CD4-positive, CD25-positive, alpha-beta regulatory T cell (primary cell): ENCODE results near the gene NID1. TPM values are rescaled to one million over a fixed set of nuclear protein-coding genes. Genes with fewer than 3 reads are reported as not detected.

Experiments used
- ATAC-seq, 2 donors: fragments of 150-1000 bp; cut with Tn5 transposase; one replicate each; pipeline ENCODE4 v1.10.0; 2021; ENCODE audit warnings: low read depth in 2 of 2, moderate number of reproducible peaks in 2 of 2, moderate library complexity in 1 of 2
- DNase-seq, 3 donors: peaks; one replicate each; pipeline versions ENCODE4 v3.0.0 to v3.0.0-alpha.2; 2012 to 2022; ENCODE audit warnings: mixed read lengths in 1 of 3
- H3K27ac ChIP-seq: one replicate; pipeline ENCODE4 v1.7.0; 2013; ENCODE audit warnings: mild to moderate bottlenecking, low read length; ENCODE audit not compliant: insufficient read depth, poor library complexity, severe bottlenecking
- H3K27me3 ChIP-seq: one replicate; pipeline ENCODE4 v1.7.0; 2013; ENCODE audit warnings: low read length; ENCODE audit not compliant: control insufficient read depth, insufficient read depth
- H3K36me3 ChIP-seq: one replicate; pipeline ENCODE4 v1.7.0; 2013; ENCODE audit warnings: mild to moderate bottlenecking, low read length, moderate library complexity; ENCODE audit not compliant: control insufficient read depth, insufficient read depth
- H3K4me1 ChIP-seq: 2 replicates; pipeline ENCODE4 v1.7.0; 2013; ENCODE audit warnings: mild to moderate bottlenecking, low read length; ENCODE audit not compliant: insufficient read depth, control insufficient read depth, poor library complexity, severe bottlenecking
- H3K4me3 ChIP-seq: one replicate; pipeline ENCODE4 v1.7.0; 2013; ENCODE audit warnings: low read depth, mild to moderate bottlenecking, low read length, moderate library complexity
- H3K9me3 ChIP-seq, 2 experiments: 1 replicate in 1 of 2; 2 replicates in 1 of 2; pipeline ENCODE4 v1.7.0; 2013; ENCODE audit warnings: low read length in 2 of 2, mild to moderate bottlenecking in 1 of 2, moderate library complexity in 1 of 2; ENCODE audit not compliant: control insufficient read depth in 2 of 2
- H3K27ac Mint-ChIP-seq, 3 donors: one replicate each; pipeline ENCODE4 v1.8.0; 2020 to 2022; ENCODE audit warnings: mild to moderate bottlenecking in 3 of 3, mixed read lengths in 3 of 3, moderate library complexity in 2 of 3
- H3K27me3 Mint-ChIP-seq: one replicate; pipeline ENCODE4 v1.8.0; 2022; ENCODE audit warnings: mild to moderate bottlenecking, mixed read lengths
- H3K36me3 Mint-ChIP-seq: one replicate; pipeline ENCODE4 v1.8.0; 2020; ENCODE audit warnings: mixed read lengths
- H3K4me1 Mint-ChIP-seq, 4 donors: one replicate each; pipeline ENCODE4 v1.8.0; 2020 to 2022; ENCODE audit warnings: mixed read lengths in 4 of 4, mild to moderate bottlenecking in 1 of 4
- H3K4me3 Mint-ChIP-seq, 4 donors: one replicate each; pipeline ENCODE4 v1.8.0; 2020 to 2022; ENCODE audit warnings: mild to moderate bottlenecking in 4 of 4, mixed read lengths in 4 of 4, moderate library complexity in 3 of 4
- H3K9me3 Mint-ChIP-seq, 7 donors: one replicate each; pipeline ENCODE4 v1.8.0; 2020 to 2022; ENCODE audit warnings: mixed read lengths in 7 of 7, mild to moderate bottlenecking in 3 of 7, moderate library complexity in 2 of 7
- polyA plus RNA-seq, 4 donors: library from polyadenylated mRNA; unstranded; fragments of 300-500 nt; fragmentation: Illumina TruSeq; gene quantifications; one replicate each; pipeline ENCODE4 v1.2.3, GENCODE V29; 2021
- total RNA-seq: library from RNA; stranded (reverse); gene quantifications from one replicate; pipeline ENCODE4 v1.2.3, GENCODE V29; 2022

NID1 gene
- total and polyA plus RNA-seq, 5 donors from 2014 or later, result 0.10 TPM; not detected in 4

DNA sequence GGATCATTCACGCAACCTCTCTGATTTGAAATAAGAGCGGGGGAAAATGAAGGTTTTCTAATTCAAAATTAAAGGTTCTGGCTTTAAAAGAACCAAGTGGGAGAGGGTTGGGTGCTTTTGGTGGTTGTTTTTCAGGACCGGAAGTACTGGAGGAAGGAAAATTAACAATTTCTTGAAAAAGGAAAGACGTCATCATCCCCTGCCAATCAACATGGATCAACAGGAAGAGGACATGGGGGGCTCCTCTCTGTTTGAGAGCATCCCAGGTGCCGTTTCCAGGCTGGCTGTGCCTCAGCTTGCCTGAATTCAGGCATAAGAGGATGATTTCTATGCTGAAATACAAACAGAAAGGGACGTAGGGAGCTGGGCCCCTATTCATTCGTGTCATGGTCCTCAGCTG, 21.6 kb upstream of the NID1 start:
- no peaks in the 10 kb centered on the region for H3K9me3 ChIP-seq
- Mint-ChIP-seq H3K27ac (no peak overlapping the region), H3K36me3 (no peaks in the 10 kb centered on the region), H3K4me3 (no peak overlapping the region), H3K4me1 (peaks cover 0 to 2% (median 0%) of the 10 kb centered on the region in 4 donors), H3K27me3 (peaks cover under 1% of the 10 kb centered on the region), H3K9me3 (peaks cover 0 to 5% (median 0%) of the 10 kb centered on the region in 7 donors)
- ATAC-seq, result no peak
- no peak for DNase-seq
- no peaks in the 10 kb centered on the region for H3K27me3 ChIP-seq
- no peaks in the 10 kb centered on the region for H3K36me3 ChIP-seq
- no peak overlapping the region for H3K27ac ChIP-seq
- H3K4me1 ChIP-seq, result no peaks in the 10 kb centered on the region
- no peak overlapping the region for H3K4me3 ChIP-seq

DNA sequence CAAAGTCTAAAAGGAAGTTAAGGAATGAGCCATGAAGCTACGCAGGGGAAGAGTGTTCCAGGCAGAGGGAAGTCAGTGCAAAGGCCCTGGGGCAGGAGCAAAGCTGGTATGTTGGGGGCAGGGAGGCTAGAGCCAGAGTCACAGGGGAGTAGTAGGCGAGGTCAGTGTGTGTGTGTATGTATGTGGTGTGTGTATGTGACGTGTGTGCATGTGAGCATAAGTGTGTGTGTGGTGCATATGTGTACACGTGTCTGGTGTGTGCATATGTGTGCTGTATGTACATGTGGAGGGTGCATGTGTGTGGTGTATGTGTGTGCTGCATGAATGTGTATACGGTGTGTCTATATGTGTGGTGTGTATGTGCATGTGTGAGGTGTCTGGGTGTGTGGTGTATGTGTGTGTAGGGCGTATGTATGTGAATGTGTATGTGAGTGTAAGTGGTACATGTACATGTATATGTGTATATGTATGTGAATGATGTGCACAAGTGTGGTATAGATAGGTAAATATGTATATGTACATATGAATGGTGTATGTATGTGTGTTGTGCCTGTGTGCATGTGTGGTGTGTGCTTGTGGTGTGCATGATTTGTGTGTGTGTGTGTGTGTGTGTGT, 20.8 kb upstream of the NID1 start:
- ATAC-seq (no peak), DNase-seq (no peak)
- no peak overlapping the region for H3K27ac Mint-ChIP-seq
- peaks cover 0 to 4% (median 0%) of the 10 kb centered on the region in 7 donors for H3K9me3 Mint-ChIP-seq
- Histone ChIP-seq H3K36me3 (no peaks in the 10 kb centered on the region), H3K4me3 (no peak overlapping the region), H3K27ac (no peak overlapping the region), H3K4me1 (no peaks in the 10 kb centered on the region), H3K9me3 (no peaks in the 10 kb centered on the region), H3K27me3 (no peaks in the 10 kb centered on the region)
- peaks cover 0 to 2% (median 0%) of the 10 kb centered on the region in 4 donors for H3K4me1 Mint-ChIP-seq
- H3K36me3 Mint-ChIP-seq, result no peaks in the 10 kb centered on the region
- no peaks in the 10 kb centered on the region for H3K27me3 Mint-ChIP-seq
- no peak overlapping the region for H3K4me3 Mint-ChIP-seq

DNA sequence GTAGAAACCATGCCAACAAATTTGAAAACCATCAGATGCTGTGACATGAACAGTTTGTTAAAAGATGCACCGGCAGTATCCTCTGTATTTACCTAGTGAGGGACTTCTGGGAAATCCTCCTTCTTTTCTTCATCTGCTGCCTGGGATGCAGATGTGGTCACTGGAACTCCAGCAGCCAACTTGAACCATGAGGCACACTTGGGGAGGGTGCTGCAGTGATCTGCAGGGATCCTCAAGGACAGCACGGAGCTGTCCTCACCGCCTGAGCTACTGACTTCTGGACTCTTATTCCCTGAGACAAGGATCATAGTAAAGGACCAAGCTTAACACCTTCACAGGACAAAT, 19.5 kb upstream of the NID1 start:
- no peak overlapping the region for H3K4me3 Mint-ChIP-seq
- H3K36me3 ChIP-seq, result no peaks in the 10 kb centered on the region
- DNase-seq, result no peak
- H3K9me3 ChIP-seq, result no peaks in the 10 kb centered on the region
- no peaks in the 10 kb centered on the region for H3K27me3 ChIP-seq
- no peaks in the 10 kb centered on the region for H3K27me3 Mint-ChIP-seq
- no peak for ATAC-seq
- no peaks in the 10 kb centered on the region for H3K4me1 ChIP-seq
- no peak overlapping the region for H3K4me3 ChIP-seq
- peaks cover 0 to 5% (median 0%) of the 10 kb centered on the region in 7 donors for H3K9me3 Mint-ChIP-seq
- H3K36me3 Mint-ChIP-seq, result no peaks in the 10 kb centered on the region
- peaks cover 0 to 2% (median 0%) of the 10 kb centered on the region in 4 donors for H3K4me1 Mint-ChIP-seq
- H3K27ac ChIP-seq, result no peak overlapping the region
- H3K27ac Mint-ChIP-seq, result no peak overlapping the region

DNA sequence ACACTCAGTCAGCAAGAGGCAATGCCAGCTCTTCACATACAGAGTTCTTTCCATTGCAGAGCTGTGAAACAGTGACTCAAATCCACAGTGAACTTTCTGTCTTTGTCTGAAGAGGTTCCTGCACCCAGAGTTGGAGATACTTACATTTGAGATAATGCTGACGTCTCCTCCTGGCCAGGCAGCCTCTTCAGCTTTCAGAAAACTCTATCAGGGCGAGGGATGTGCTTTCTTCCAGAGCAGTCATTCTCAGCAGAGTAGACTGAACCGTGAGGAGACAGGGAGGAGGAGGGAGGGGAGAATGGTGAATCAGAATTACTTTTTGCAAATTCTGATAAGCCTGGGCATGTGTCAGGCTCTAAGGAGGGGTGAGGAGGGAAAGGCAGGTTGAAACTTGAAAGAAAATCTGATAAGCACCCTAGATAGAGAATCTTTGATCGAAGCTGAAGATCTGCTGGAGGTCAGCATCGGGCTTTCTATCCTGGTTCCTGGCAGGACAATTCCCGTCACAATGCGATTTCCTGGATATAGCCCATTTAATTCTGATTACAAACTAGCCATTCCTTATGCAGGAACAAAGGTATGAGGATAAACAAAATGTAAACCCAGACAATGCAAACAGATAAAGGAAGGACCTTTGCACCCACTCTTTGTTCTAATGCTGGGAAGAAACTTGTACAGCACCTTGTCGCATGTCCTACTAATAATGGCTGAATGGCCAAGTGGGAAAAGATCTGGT, 18.9 kb upstream of the NID1 start:
- H3K27me3 ChIP-seq, result no peaks in the 10 kb centered on the region
- no peaks in the 10 kb centered on the region for H3K36me3 ChIP-seq
- DNase-seq (no peak), ATAC-seq (no peak)
- no peaks in the 10 kb centered on the region for H3K27me3 Mint-ChIP-seq
- H3K9me3 Mint-ChIP-seq, result peaks cover 0 to 5% (median 0%) of the 10 kb centered on the region in 7 donors
- H3K36me3 Mint-ChIP-seq, result no peaks in the 10 kb centered on the region
- no peaks in the 10 kb centered on the region for H3K9me3 ChIP-seq
- no peaks in the 10 kb centered on the region for H3K4me1 ChIP-seq
- H3K4me1 Mint-ChIP-seq, result peaks cover 0 to 2% (median 0%) of the 10 kb centered on the region in 4 donors
- H3K27ac Mint-ChIP-seq, result no peak overlapping the region
- no peak overlapping the region for H3K4me3 ChIP-seq
- H3K4me3 Mint-ChIP-seq, result no peak overlapping the region
- no peak overlapping the region for H3K27ac ChIP-seq

DNA sequence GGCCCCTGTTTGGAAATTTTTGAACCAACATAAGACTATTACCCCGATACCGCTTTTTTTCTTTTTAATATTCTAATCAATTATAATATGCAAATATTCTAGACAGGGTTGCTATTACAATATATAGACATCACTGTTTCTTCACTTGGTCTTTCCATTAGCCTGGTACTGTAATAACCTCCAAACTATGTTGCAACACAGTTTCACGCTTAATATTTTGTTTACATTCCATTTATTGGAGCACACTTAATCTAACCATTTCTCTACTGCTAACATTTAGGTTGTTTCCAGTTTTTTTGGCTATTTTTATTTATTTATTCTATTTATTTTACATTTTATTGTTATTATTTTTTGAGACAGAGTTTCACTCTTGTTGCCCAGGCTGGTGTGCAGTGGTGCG, 17.6 kb upstream of the NID1 start:
- ATAC-seq, result no peak
- H3K4me3 Mint-ChIP-seq, result no peak overlapping the region
- no peaks in the 10 kb centered on the region for H3K36me3 ChIP-seq

DNA sequence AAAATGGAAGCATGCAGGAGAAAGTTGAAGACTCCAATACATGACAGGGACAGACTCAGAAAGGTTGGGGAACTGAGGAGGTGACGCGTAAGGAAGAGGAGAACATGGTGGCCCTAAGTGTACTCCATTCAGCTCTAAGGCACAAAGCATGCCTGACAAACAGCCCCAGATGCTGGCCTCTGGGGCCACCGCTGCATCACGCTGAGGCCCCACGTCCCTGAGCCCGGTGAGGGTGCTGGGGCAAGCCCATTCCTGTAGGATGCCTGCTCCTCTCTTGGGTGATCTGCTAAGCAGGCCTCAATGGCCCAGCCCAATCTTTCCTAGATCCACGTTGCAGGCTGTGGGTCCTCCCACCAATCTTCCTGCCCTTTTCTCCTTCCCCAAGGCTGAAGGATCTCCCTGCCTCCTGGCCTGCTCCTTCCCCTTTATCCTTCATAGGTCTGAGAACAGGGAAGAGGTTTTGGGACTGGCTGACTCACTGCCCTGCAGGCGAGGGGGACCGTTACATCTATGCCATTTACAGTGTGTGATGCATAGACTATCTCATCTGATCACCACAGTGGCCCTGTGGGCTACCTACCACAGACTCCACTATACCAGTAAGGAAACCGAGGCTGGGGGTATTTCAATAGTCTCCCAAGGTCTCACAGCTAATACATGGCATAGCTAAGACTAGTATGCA, 16.8 kb upstream of the NID1 start:
- no peaks in the 10 kb centered on the region for H3K27me3 ChIP-seq
- no peak overlapping the region for H3K4me3 ChIP-seq
- ATAC-seq (no peak), DNase-seq (no peak)
- Mint-ChIP-seq H3K36me3 (no peaks in the 10 kb centered on the region), H3K27ac (no peak overlapping the region), H3K4me1 (no peaks in the 10 kb centered on the region), H3K27me3 (no peaks in the 10 kb centered on the region), H3K9me3 (peaks cover 0 to 6% (median 0%) of the 10 kb centered on the region in 7 donors), H3K4me3 (no peak overlapping the region)
- no peaks in the 10 kb centered on the region for H3K4me1 ChIP-seq
- H3K27ac ChIP-seq, result no peak overlapping the region
- no peaks in the 10 kb centered on the region for H3K36me3 ChIP-seq
- H3K9me3 ChIP-seq, result no peaks in the 10 kb centered on the region

More for the DNA sequence above, 17.6 kb upstream of the NID1 start:
- Mint-ChIP-seq H3K27me3 (no peaks in the 10 kb centered on the region), H3K36me3 (no peaks in the 10 kb centered on the region), H3K27ac (no peak overlapping the region), H3K4me1 (peaks cover 0 to 1% (median 0%) of the 10 kb centered on the region in 4 donors), H3K9me3 (peaks cover 0 to 6% (median under 1%) of the 10 kb centered on the region in 7 donors)
- Histone ChIP-seq H3K9me3 (no peaks in the 10 kb centered on the region), H3K4me1 (no peaks in the 10 kb centered on the region), H3K27ac (no peak overlapping the region), H3K4me3 (no peak overlapping the region), H3K27me3 (no peaks in the 10 kb centered on the region)
- no peak for DNase-seq

DNA sequence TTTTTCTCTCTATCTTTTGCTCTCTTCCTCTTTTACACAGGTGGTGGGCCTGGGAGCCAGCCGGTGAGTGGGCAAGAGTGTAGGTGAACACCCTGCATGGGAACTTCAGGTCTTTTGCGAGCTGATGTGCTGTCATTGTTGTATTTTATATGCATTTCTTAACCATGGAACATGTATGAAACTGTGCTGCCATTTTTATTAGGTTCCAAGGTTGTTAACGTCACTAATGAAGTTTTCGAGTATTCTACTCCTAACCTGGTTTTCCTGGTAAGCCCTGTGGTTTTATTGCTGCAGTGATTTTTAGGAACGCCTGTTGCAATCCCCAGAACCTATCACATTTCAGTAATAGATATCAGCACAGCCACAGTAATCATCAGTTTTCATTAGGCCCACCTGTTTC, 14.8 kb upstream of the NID1 start:
- no peak overlapping the region for H3K4me3 Mint-ChIP-seq
- H3K27ac Mint-ChIP-seq, result no peak overlapping the region
- no peak overlapping the region for H3K27ac ChIP-seq

More for the DNA sequence above, 14.8 kb upstream of the NID1 start:
- Histone ChIP-seq H3K4me3 (no peak overlapping the region), H3K9me3 (no peaks in the 10 kb centered on the region), H3K27me3 (no peaks in the 10 kb centered on the region), H3K4me1 (no peaks in the 10 kb centered on the region), H3K36me3 (no peaks in the 10 kb centered on the region)
- peaks cover 0 to 6% (median 3%) of the 10 kb centered on the region in 7 donors for H3K9me3 Mint-ChIP-seq
- no peak for DNase-seq
- no peaks in the 10 kb centered on the region for H3K4me1 Mint-ChIP-seq
- no peaks in the 10 kb centered on the region for H3K27me3 Mint-ChIP-seq
- no peaks in the 10 kb centered on the region for H3K36me3 Mint-ChIP-seq
- no peak for ATAC-seq
